ENCODE results near the gene MICAL3.

DNA sequence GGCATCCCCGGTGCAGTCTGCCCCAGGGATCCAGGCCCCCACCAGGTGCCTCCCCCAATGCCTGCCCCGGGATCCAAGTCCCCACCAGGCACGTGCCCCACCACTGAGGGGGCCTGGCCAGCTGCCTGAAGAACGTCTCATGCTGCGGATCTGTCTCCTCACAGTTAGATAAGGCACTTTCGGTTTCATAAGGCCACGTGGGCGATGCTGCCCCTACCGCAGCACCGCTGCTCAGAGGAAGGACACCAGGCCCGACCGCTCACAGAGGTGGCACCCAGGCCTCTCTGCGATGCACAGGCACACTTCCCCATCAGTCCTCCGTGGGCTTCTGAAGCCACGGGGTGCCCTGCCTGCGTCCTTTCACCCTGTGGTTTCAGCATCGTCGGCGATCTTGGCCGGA, 182.0 kb downstream of the MICAL3 start:
- TF ChIP-seq, protein P1, sequence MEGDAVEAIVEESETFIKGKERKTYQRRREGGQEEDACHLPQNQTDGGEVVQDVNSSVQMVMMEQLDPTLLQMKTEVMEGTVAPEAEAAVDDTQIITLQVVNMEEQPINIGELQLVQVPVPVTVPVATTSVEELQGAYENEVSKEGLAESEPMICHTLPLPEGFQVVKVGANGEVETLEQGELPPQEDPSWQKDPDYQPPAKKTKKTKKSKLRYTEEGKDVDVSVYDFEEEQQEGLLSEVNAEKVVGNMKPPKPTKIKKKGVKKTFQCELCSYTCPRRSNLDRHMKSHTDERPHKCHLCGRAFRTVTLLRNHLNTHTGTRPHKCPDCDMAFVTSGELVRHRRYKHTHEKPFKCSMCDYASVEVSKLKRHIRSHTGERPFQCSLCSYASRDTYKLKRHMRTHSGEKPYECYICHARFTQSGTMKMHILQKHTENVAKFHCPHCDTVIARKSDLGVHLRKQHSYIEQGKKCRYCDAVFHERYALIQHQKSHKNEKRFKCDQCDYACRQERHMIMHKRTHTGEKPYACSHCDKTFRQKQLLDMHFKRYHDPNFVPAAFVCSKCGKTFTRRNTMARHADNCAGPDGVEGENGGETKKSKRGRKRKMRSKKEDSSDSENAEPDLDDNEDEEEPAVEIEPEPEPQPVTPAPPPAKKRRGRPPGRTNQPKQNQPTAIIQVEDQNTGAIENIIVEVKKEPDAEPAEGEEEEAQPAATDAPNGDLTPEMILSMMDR (IDR thresholded peaks at IDR 0.05), result no peak
- TF ChIP-seq POLR2A (IDR thresholded peaks at IDR 0.05), result no peak
